ENCODE measurements around the gene ACOX3. TPM values are rescaled to one million over a fixed set of nuclear protein-coding genes. Genes with fewer than 3 reads are reported as not detected.
A peak's percentile ranks its signal among the peaks of the same experiment; 100 is the strongest.

ACOX3 gene
- total RNA-seq, 4 donors from 2014 or later = 32.0 to 77.2 (median 43.8) TPM

- Histone ChIP-seq H3K27me3 (no peaks in the 10 kb centered on the region), H3K36me3 (peaks cover 25 to 66% (median 57%) of the 10 kb centered on the region in 4 donors), H3K4me1 (peaks cover 9 to 29% (median 27%) of the 10 kb centered on the region in 4 donors), H3K4me3 (no peak overlapping the region), H3K27ac (replicated peaks in 1 of 4) (peak overlapping the region; percentile 67 to 83 (median 74)), H3K9me3 (no peaks in the 10 kb centered on the region)
- intact Hi-C loops (cut with DNase I) = no loop called here
- DNase-seq (ENCODE audit: extremely low spot score) = no peak
- TF ChIP-seq EP300 (IDR thresholded peaks at IDR 0.05) (no peak), POLR2A (IDR thresholded peaks at IDR 0.05; ENCODE audit: low read depth) (no peak), CTCF (IDR thresholded peaks at IDR 0.05) (no peak), POLR2AphosphoS5 (IDR thresholded peaks at IDR 0.05) (no peak)
- 27% methylated on average over 6 of the region's 7 CpGs for WGBS
Observed at GRCh38 chr4:8472689-8473197, 32.2 kb upstream of the ACOX3 start.

- TF ChIP-seq CTCF (IDR thresholded peaks at IDR 0.05) (no peak), POLR2A (IDR thresholded peaks at IDR 0.05; ENCODE audit: low read depth) (no peak), EP300 (IDR thresholded peaks at IDR 0.05) (no peak), POLR2AphosphoS5 (IDR thresholded peaks at IDR 0.05) (no peak)
- Histone ChIP-seq H3K9me3 (no peaks in the 10 kb centered on the region), H3K27me3 (no peaks in the 10 kb centered on the region), H3K36me3 (peaks cover 24 to 66% (median 56%) of the 10 kb centered on the region in 4 donors), H3K4me3 (no peak overlapping the region), H3K27ac (replicated peaks in 1 of 4) (peak overlapping the region; percentile 67 to 83 (median 74)), H3K4me1 (peaks cover 9 to 29% (median 27%) of the 10 kb centered on the region in 4 donors)
- intact Hi-C loops (cut with DNase I) = no loop called here
- DNase-seq (ENCODE audit: extremely low spot score) = no peak
- WGBS = 76% methylated on average over 8 of the region's 8 CpGs
Observed at GRCh38 chr4:8472158-8472688, 31.7 kb upstream of the ACOX3 start.

- Histone ChIP-seq H3K36me3 (peaks cover 18 to 66% (median 56%) of the 10 kb centered on the region in 4 donors), H3K4me3 (no peak overlapping the region), H3K9me3 (no peaks in the 10 kb centered on the region), H3K27ac (replicated peaks in 1 of 4) (peak overlapping the region in 1 of 4 donors; percentile 83), H3K4me1 (peaks cover 9 to 29% (median 27%) of the 10 kb centered on the region in 4 donors), H3K27me3 (no peaks in the 10 kb centered on the region)
- no peak for DNase-seq (ENCODE audit: extremely low spot score)
- TF ChIP-seq POLR2A (IDR thresholded peaks at IDR 0.05; ENCODE audit: low read depth) = no peak
- TF ChIP-seq EP300 (IDR thresholded peaks at IDR 0.05) = no peak
- TF ChIP-seq CTCF (IDR thresholded peaks at IDR 0.05) = no peak
- TF ChIP-seq POLR2AphosphoS5 (IDR thresholded peaks at IDR 0.05) = no peak
- intact Hi-C loops (cut with DNase I) = no loop called here
- 88% methylated on average over 18 of the region's 24 CpGs for WGBS
Observed at GRCh38 chr4:8471211-8471875, 30.8 kb upstream of the ACOX3 start.

DNA sequence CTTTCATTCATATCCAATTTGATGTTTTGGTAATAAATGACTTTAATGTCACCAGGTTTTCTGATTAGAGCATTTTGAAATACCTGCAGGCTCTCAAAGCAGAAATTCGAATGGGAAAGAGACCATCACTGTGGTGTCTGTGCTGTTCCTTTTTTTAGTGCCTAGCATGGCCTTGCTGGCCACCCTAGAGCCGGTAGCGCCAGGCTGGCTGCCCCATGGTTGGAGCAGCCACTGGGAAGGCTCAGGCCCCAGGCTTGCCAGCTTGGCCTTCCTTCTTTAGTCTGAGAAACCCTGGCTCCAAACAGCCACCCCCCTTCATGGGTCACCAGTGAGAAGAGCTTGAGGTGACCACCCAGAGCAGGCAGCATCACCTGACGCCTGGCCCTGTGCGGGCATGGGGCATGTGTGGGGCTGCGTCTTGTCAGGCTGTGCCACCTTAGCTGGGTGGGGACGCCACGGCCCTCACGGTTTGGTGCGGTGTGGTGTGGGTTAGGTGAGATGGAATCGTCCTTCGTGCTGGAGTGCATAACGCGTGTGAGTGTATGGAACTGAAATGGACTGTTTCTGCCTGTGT lies 30.0 kb upstream of the ACOX3 start:
- no peak overlapping the region for H3K27ac ChIP-seq (replicated peaks in 1 of 4)
- no peak overlapping the region for H3K4me3 ChIP-seq
- no peak for DNase-seq (ENCODE audit: extremely low spot score)
- H3K9me3 ChIP-seq = no peaks in the 10 kb centered on the region
- 90% methylated on average over 14 of the region's 14 CpGs for WGBS
- H3K4me1 ChIP-seq = peaks cover 9 to 29% (median 27%) of the 10 kb centered on the region in 4 donors
- intact Hi-C loops (cut with DNase I) = no loop called here
- peaks cover 20 to 66% (median 56%) of the 10 kb centered on the region in 4 donors for H3K36me3 ChIP-seq
- TF ChIP-seq POLR2AphosphoS5 (IDR thresholded peaks at IDR 0.05) = no peak
- TF ChIP-seq EP300 (IDR thresholded peaks at IDR 0.05) = no peak
- TF ChIP-seq POLR2A (IDR thresholded peaks at IDR 0.05; ENCODE audit: low read depth) = no peak
- TF ChIP-seq CTCF (IDR thresholded peaks at IDR 0.05) = no peak
- H3K27me3 ChIP-seq = no peaks in the 10 kb centered on the region

Measured in esophagus muscularis mucosa (tissue), 4 donors.